Measurements from ENCODE around the gene CMTM4.

CMTM4 gene

GRCh38 chr16:66673691-66674090 lies 22.9 kb downstream of the CMTM4 start:
- DNase-seq (ENCODE audit: low read depth) = no peak

- no peak for DNase-seq (ENCODE audit: low read depth)
These were observed 25.7 kb downstream of the CMTM4 start for GRCh38 chr16:66670691-66671388.

- DNase-seq (ENCODE audit: low read depth) = peak; percentile 87
These were observed 27.6 kb downstream of the CMTM4 start for GRCh38 chr16:66668777-66669444.

GRCh38 chr16:66667944-66668343 lies 28.6 kb downstream of the CMTM4 start:
- DNase-seq (ENCODE audit: low read depth) = no peak

- DNase-seq (ENCODE audit: low read depth) = peak; percentile 57
These were observed 33.9 kb downstream of the CMTM4 start for GRCh38 chr16:66662445-66663194.

- peak; percentile 50 for DNase-seq (ENCODE audit: low read depth)
These were observed 34.7 kb downstream of the CMTM4 start for GRCh38 chr16:66661671-66662346.

GRCh38 chr16:66661210-66661560 lies 35.4 kb downstream of the CMTM4 start:
- no peak for DNase-seq (ENCODE audit: low read depth)

- DNase-seq (ENCODE audit: low read depth) = peak; percentile 95
These were observed 35.9 kb downstream of the CMTM4 start for GRCh38 chr16:66660422-66661209.

GRCh38 chr16:66658860-66659190 lies 37.7 kb downstream of the CMTM4 start:
- no peak for DNase-seq (ENCODE audit: low read depth)

- DNase-seq (ENCODE audit: low read depth) = no peak
These were observed 38.2 kb downstream of the CMTM4 start for GRCh38 chr16:66658143-66658859.

GRCh38 chr16:66656547-66656946 lies 40.0 kb downstream of the CMTM4 start:
- peak; percentile 18 for DNase-seq (ENCODE audit: low read depth)

GRCh38 chr16:66653581-66654350 lies 42.8 kb downstream of the CMTM4 start:
- no peak for DNase-seq (ENCODE audit: low read depth)

GRCh38 chr16:66652661-66653360 lies 43.7 kb downstream of the CMTM4 start:
- DNase-seq (ENCODE audit: low read depth) = peak; percentile 29

- no peak for DNase-seq (ENCODE audit: low read depth)
These were observed 44.6 kb downstream of the CMTM4 start for GRCh38 chr16:66651965-66652364.

GRCh38 chr16:66651474-66651765 lies 45.1 kb downstream of the CMTM4 start:
- DNase-seq (ENCODE audit: low read depth) = no peak

- peak; percentile 83 for DNase-seq (ENCODE audit: low read depth)
These were observed 45.7 kb downstream of the CMTM4 start for GRCh38 chr16:66650707-66651473.

- no peak for DNase-seq (ENCODE audit: low read depth)
These were observed 46.8 kb downstream of the CMTM4 start for GRCh38 chr16:66649636-66650205.

- DNase-seq (ENCODE audit: low read depth) = no peak
These were observed 47.4 kb downstream of the CMTM4 start for GRCh38 chr16:66649167-66649566.

- no peak for DNase-seq (ENCODE audit: low read depth)
These were observed 48.7 kb downstream of the CMTM4 start for GRCh38 chr16:66647866-66648265.
